HG03064 (cell line): ENCODE data around the gene PEAK1.
"Not testable (repeated sequence)": the region's sequence is repeated elsewhere in the genome, so short reads cannot be mapped to it uniquely, and the experiment has no call there.

Experiments
- ATAC-seq: cut with Tn5 transposase; IDR thresholded peaks from one replicate; pipeline ENCODE4 v1.9.1; 2021; ENCODE audit warnings: low read depth; ENCODE audit not compliant: unreplicated experiment

Gene PEAK1

GRCh38 chr15:77326366-77326765 is 93.5 kb downstream of the PEAK1 start:
- no peak for ATAC-seq

GRCh38 chr15:77312523-77312922 is 107.4 kb downstream of the PEAK1 start:
- no peak for ATAC-seq

- ATAC-seq = no peak
Measured at GRCh38 chr15:77311618-77312398, 108.1 kb downstream of the PEAK1 start.

- ATAC-seq = no peak
Measured at GRCh38 chr15:77311020-77311419, 108.9 kb downstream of the PEAK1 start.

GRCh38 chr15:77309392-77309791 is 110.5 kb downstream of the PEAK1 start:
- no peak for ATAC-seq

GRCh38 chr15:77305953-77306352 is 114.0 kb downstream of the PEAK1 start:
- no peak for ATAC-seq

GRCh38 chr15:77296773-77297337 is 123.0 kb downstream of the PEAK1 start:
- no peak for ATAC-seq

GRCh38 chr15:77295446-77295845 is 124.5 kb downstream of the PEAK1 start:
- no peak for ATAC-seq

GRCh38 chr15:77292969-77293558 is 126.8 kb downstream of the PEAK1 start:
- no peak for ATAC-seq

GRCh38 chr15:77291107-77291506 is 128.8 kb downstream of the PEAK1 start:
- ATAC-seq = no peak

GRCh38 chr15:77287385-77287784 is 132.5 kb downstream of the PEAK1 start:
- ATAC-seq = no peak

GRCh38 chr15:77285057-77285997 is 134.6 kb downstream of the PEAK1 start:
- no peak for ATAC-seq

- ATAC-seq = no peak
Measured at GRCh38 chr15:77282333-77282732, 137.6 kb downstream of the PEAK1 start.

- no peak for ATAC-seq
Measured at GRCh38 chr15:77276943-77277342, 143.0 kb downstream of the PEAK1 start.

GRCh38 chr15:77276096-77276495 is 143.8 kb downstream of the PEAK1 start:
- ATAC-seq = no peak

- ATAC-seq = not testable (repeated sequence)
Measured at GRCh38 chr15:77273136-77273535, 146.8 kb downstream of the PEAK1 start.

- no peak for ATAC-seq
Measured at GRCh38 chr15:77266708-77267386, 153.1 kb downstream of the PEAK1 start.

GRCh38 chr15:77255385-77255784 is 164.5 kb downstream of the PEAK1 start:
- no peak for ATAC-seq

GRCh38 chr15:77251662-77252061 is 168.2 kb downstream of the PEAK1 start:
- no peak for ATAC-seq

- ATAC-seq = no peak
Measured at GRCh38 chr15:77247116-77247515, 172.8 kb downstream of the PEAK1 start.
